ENCODE data around the gene RASA1.

- TF ChIP-seq CTCF (IDR thresholded peaks at IDR 0.05) (no peak), POLR2A (IDR thresholded peaks at IDR 0.05) (no peak)
Observed at GRCh38 chr5:87367243-87367642, 99.6 kb downstream of the RASA1 start.
